OCI-LY1 (cell line): ENCODE data around the gene CRABP1.

Experiments
- EZH2 ChIP-seq: fragments of 200-600 bp; sonication (generic), shearing (Covaris generic); IDR thresholded peaks from 2 replicates; pipeline ENCODE4 v1.8.0; 2017; ENCODE audit warnings: borderline replicate concordance, mixed run types, mild to moderate bottlenecking, antibody characterized with exemption, low read length, moderate library complexity, mixed read lengths
- TF ChIP-seq, protein P1 (sequence below): fragments of 200-600 bp; sonication (generic), shearing (Covaris generic); IDR thresholded peaks from 2 replicates; pipeline ENCODE4 v1.5.1; 2017; ENCODE audit warnings: mild to moderate bottlenecking, antibody characterized with exemption, low read length, moderate library complexity, mixed read lengths

DNA sequence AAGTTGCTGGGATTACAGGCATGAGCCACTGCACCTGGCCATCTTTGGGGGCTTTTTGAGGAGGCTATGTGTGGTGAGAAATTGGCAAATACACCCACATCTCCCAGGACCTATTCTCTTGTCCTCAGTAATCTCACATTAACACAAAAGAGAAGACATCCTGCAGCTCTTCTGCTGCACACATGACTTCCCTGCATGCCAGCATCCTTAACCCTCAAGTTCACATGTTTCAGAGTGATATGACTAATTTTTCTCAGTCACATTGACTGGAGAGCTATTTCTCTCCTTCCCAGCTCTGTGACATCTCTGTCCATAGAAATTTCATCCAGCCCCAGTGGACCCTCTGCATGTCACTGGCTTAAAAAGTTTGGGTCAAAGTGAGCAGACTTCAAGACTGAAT, 38.8 kb upstream of the CRABP1 start:
- TF ChIP-seq, protein P1, sequence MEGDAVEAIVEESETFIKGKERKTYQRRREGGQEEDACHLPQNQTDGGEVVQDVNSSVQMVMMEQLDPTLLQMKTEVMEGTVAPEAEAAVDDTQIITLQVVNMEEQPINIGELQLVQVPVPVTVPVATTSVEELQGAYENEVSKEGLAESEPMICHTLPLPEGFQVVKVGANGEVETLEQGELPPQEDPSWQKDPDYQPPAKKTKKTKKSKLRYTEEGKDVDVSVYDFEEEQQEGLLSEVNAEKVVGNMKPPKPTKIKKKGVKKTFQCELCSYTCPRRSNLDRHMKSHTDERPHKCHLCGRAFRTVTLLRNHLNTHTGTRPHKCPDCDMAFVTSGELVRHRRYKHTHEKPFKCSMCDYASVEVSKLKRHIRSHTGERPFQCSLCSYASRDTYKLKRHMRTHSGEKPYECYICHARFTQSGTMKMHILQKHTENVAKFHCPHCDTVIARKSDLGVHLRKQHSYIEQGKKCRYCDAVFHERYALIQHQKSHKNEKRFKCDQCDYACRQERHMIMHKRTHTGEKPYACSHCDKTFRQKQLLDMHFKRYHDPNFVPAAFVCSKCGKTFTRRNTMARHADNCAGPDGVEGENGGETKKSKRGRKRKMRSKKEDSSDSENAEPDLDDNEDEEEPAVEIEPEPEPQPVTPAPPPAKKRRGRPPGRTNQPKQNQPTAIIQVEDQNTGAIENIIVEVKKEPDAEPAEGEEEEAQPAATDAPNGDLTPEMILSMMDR: no peak
- TF ChIP-seq EZH2: no peak
